ENCODE results near the gene ABCA12.
"Not testable (repeated sequence)": the region's sequence is repeated elsewhere in the genome, so short reads cannot be mapped to it uniquely, and the experiment has no call there.

Gene ABCA12

GRCh38 chr2:215138479-215138878 is at the start of gene ABCA12:
Gene ABCA12 (minus strand): TSS chr2:215138626. CDS start chr2:215138208, 418 bp downstream.
- DNase-seq = no peak

GRCh38 chr2:215188078-215188477 is 49.7 kb upstream of the ABCA12 start:
- DNase-seq = no peak

GRCh38 chr2:215186021-215186420 is 47.6 kb upstream of the ABCA12 start:
- DNase-seq = no peak

GRCh38 chr2:215178121-215178520 is 39.7 kb upstream of the ABCA12 start:
- no peak for DNase-seq

GRCh38 chr2:215171796-215172195 is 33.4 kb upstream of the ABCA12 start:
- DNase-seq = no peak

- no peak for DNase-seq
Measured at GRCh38 chr2:215171151-215171550, 32.7 kb upstream of the ABCA12 start.

- DNase-seq = not testable (repeated sequence)
Measured at GRCh38 chr2:215166505-215166904, 28.1 kb upstream of the ABCA12 start.

GRCh38 chr2:215163319-215163718 is 24.9 kb upstream of the ABCA12 start:
- DNase-seq = not testable (repeated sequence)

- no peak for DNase-seq
Measured at GRCh38 chr2:215161301-215161829, 22.9 kb upstream of the ABCA12 start.

GRCh38 chr2:215160081-215160480 is 21.7 kb upstream of the ABCA12 start:
- no peak for DNase-seq

GRCh38 chr2:215156453-215156852 is 18.0 kb upstream of the ABCA12 start:
- no peak for DNase-seq

- no peak for DNase-seq
Measured at GRCh38 chr2:215149894-215150293, 11.5 kb upstream of the ABCA12 start.

GRCh38 chr2:215149486-215149885 is 11.1 kb upstream of the ABCA12 start:
- DNase-seq = no peak

- DNase-seq = no peak
Measured at GRCh38 chr2:215149060-215149459, 10.6 kb upstream of the ABCA12 start.

- DNase-seq = no peak
Measured at GRCh38 chr2:215145611-215146010, 7.2 kb upstream of the ABCA12 start.

GRCh38 chr2:215144106-215144875 is 5.9 kb upstream of the ABCA12 start:
- DNase-seq = no peak

- no peak for DNase-seq
Measured at GRCh38 chr2:215143458-215143857, 5.0 kb upstream of the ABCA12 start.

GRCh38 chr2:215141706-215142105 is 3.3 kb upstream of the ABCA12 start:
- no peak for DNase-seq

GRCh38 chr2:215140166-215140707 is 1.8 kb upstream of the ABCA12 start:
- no peak for DNase-seq

GRCh38 chr2:215137741-215138340 is 585 bp downstream of the ABCA12 start:
- DNase-seq = no peak

GRCh38 chr2:215137329-215137686 is 1.1 kb downstream of the ABCA12 start:
- no peak for DNase-seq

- no peak for DNase-seq
Measured at GRCh38 chr2:215136669-215137328, 1.6 kb downstream of the ABCA12 start.

GRCh38 chr2:215120401-215120800 is 18.0 kb downstream of the ABCA12 start:
- no peak for DNase-seq

- no peak for DNase-seq
Measured at GRCh38 chr2:215119847-215120246, 18.6 kb downstream of the ABCA12 start.
